HG02970 (cell line): ENCODE measurements around the gene ADIG.

Source experiments
- ATAC-seq: cut with Tn5 transposase; IDR thresholded peaks from one replicate; pipeline ENCODE4 v1.9.1; 2021; ENCODE audit warnings: mild to moderate bottlenecking, moderate library complexity, moderate number of reproducible peaks; ENCODE audit not compliant: unreplicated experiment, low FRiP score

ADIG gene

DNA sequence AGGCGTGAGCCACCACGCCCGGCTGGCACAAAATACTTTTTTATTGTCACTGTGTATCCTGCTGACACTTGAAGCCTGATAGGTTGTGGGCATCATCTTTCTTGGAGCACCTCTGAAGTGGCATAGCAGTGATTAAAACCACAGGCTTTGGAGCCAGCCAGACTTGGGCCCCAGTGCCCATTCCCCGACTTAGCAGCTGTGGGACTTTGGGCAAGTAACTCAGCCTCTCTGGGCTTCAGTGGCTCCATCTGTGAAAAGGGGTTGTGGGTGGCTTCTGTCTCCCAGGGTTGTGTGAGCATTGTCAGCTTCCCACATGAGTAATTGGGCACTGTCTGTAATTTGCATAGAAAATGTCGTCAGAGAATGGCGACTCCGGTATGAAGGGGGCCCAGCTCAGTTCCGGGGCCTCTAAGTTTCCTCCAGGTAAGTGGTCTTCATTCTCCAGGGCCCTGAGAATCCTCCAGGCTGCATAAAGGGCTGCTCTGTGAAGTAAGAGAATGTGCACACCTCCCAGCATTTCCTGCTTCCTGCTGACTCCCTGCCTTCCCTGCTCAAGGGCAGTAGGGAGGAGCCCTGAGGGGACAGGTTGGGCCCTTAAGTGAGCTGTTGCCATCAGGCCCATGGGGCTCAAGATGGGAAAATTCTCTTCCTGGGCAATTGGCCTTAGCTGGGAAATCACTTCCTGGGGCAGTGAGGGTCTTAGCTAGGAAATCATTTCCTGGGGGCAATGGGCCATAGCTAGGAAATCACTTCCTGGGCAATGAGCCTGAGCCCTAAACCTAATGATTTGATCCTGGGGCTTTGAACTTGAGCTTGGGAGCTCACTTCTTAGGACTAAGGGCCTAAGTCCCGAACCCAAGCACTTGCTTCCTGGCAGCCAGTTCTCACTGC lies 47.8 kb downstream of the ADIG start:
- ATAC-seq = no peak

DNA sequence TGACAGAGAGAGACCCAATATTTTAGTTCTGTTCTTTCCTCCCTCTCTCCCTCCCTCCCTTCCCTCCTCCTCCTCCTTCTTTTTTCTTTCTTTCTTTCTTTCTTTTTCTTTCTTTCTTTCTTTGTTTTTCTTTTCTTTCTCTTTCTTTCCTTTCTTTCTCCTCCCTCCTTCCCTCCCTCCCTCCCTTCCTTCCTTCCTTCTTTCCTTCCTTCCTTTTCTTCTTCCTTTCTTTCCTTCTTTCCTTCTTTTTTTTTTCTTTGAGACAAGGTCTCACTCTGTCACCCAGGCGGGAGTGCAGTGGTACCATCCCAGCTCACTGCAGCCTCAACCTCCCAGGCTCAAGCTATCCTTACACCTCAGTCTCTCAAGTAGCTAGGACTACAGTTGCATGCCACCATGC lies 49.0 kb downstream of the ADIG start:
- ATAC-seq = no peak

DNA sequence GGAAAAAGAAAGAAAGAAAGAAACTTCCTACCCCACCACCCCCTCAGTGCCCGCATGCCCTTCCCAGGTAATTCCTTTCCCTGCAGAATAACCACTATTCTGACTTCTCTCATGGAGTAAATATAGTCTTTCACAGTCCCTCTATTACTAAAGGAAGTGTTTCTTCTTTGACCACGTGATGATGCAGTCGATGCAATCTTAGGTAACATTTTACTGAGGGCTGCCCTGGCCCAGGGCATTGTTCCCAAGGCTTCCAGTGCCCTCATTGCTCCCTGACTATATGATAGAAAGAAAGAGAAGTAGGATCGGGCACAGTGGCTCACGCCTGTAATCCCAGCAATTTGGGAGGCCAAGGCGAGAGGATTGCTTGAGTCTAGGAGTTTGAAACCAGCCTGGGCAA lies 49.7 kb downstream of the ADIG start:
- no peak for ATAC-seq

DNA sequence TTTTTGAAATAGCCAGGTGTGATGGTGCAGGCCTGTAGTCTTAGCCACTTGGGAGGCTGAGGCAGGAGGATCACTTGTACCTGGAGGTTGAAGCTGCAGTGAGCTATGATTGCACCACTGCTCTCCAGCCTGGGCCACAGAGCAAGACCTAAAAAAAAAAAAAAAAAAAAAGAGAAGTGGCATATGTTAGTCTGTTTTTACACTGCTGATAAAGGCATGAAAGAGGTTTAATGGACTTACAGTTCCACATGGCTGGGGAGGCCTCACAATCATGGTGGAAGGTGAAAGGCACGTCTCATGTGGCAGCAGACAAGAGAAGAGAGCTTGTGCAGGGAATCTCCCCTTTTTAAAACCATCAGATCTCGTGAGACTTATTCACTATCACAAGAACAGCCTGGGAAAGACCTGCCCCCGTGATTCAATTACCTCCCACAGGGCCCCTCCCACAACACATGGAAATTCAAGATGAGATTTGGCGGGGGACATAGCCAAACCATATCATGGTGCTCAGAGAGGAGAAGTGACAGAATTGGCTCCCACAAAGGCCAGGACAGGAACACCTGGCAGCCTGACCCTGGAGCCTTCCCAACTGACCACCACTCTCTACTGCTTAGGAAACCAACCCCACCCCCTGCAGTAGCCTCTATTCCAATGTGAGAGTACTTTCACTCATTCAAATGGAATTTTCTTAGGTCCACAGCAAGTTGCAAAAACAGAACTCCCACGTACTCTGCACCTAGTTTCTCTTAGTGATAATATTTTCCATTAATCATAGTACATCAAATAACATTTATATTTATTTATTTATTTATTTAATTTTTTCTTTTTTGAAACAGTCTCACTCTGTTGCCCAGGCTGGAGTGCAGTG lies 50.4 kb downstream of the ADIG start:
- no peak for ATAC-seq

DNA sequence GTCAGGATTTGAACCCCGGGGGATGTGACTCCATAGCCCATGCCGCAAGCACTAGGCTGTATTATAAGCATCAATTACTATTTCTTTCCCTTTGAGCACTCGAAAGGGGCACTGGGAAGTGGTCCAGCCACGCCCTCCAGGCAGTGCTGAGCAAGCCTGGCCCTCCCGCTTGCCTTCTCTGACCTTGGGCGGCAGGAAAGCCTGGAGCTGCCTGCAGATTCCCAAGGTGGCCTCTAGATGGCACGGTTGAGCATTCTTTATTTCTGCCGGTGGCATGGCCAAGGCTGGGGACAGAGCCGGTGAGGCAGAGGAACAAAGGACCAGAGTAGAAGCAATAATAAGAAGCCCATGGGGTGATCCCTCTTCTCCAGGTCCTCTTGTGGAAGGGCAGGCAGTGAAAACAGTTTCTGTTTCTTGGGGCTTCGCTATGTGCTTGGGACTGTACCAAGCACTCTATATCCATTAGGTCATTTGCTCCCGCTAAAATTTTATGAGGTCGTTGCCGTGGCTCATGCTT lies 52.6 kb downstream of the ADIG start:
- no peak for ATAC-seq

DNA sequence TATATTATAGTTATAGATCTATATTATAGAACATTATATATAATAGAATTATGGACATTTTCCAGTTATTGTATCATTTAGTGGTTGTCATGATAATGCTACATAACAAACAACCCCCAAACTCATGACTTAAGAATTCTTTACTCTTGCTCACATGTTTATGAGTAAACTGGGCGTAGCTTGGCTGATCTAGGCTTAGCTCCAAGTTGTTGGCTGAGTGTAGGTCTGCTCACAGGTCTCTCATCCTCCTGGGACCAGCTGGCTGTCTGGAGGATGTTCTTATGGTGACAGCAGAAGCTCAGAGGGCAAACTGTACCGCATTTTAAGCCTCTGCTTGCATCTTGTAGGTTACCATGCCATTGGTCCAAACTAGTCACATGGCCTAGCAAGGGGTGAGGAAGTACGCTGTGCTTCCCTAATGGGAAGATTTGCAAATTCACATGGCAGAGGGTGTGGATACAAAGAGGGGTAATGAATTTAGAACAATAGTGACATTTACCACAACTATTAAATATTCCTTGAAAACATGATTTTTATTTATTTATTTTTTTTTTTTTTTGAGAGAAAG lies 54.8 kb downstream of the ADIG start:
- no peak for ATAC-seq
